Esophagus muscularis mucosa (tissue), 4 donors: ENCODE results near the gene RPL27. TPM values are rescaled to one million over a fixed set of nuclear protein-coding genes. Genes with fewer than 3 reads are reported as not detected.

Experiments used
- DNase-seq: peaks from one replicate; pipeline ENCODE4 v3.0.0-alpha.2; 2017; ENCODE audit errors: extremely low spot score
- H3K27ac ChIP-seq, 4 donors: fragments of 200-600 bp; sonication (generic); replicated peaks in 1 of 4; 1 replicate in 3 of 4; 2 replicates in 1 of 4; pipeline ENCODE4 v1.5.1; 2016 to 2019; ENCODE audit warnings: mild to moderate bottlenecking in 1 of 4
- H3K27me3 ChIP-seq, 4 donors: fragments of 200-600 bp; sonication (generic); one replicate each; pipeline versions ENCODE4 v1.5.1 to v1.6.0; 2016 to 2019
- H3K36me3 ChIP-seq, 4 donors: fragments of 200-600 bp; sonication (generic); one replicate each; pipeline ENCODE4 v1.5.1; 2016 to 2019
- H3K4me1 ChIP-seq, 4 donors: fragments of 200-600 bp; sonication (generic); one replicate each; pipeline ENCODE4 v1.5.1; 2016 to 2019
- H3K4me3 ChIP-seq, 4 donors: fragments of 200-600 bp; sonication (generic); 1 replicate in 2 of 4; 2 replicates in 2 of 4; pipeline ENCODE4 v1.5.1; 2016 to 2019; ENCODE audit warnings: mild to moderate bottlenecking in 4 of 4, moderate library complexity in 1 of 4
- H3K9me3 ChIP-seq, 4 donors: fragments of 200-600 bp; sonication (generic); 1 replicate in 3 of 4; 2 replicates in 1 of 4; pipeline ENCODE4 v1.5.1; 2016 to 2019
- CTCF ChIP-seq, 3 experiments: fragments of 200-600 bp in 2 of 3; fragments of 450-650 bp in 1 of 3; sonication (generic) in 2 of 3; IDR thresholded peaks; one replicate each; pipeline ENCODE4 v1.5.1; 2017 to 2019; ENCODE audit warnings: antibody characterized with exemption in 3 of 3, mild to moderate bottlenecking in 2 of 3, moderate library complexity in 1 of 3
- EP300 ChIP-seq: sonication (generic); formaldehyde crosslinking; IDR thresholded peaks from one replicate; pipeline ENCODE4 v1.6.1; 2017; ENCODE audit warnings: antibody characterized with exemption
- POLR2A ChIP-seq: fragments of 450-650 bp; IDR thresholded peaks from one replicate; pipeline ENCODE4 v1.6.1; 2017; ENCODE audit warnings: antibody characterized with exemption, moderate library complexity, mild to moderate bottlenecking, low read depth
- POLR2AphosphoS5 ChIP-seq, 2 donors: sonication (generic); formaldehyde crosslinking; IDR thresholded peaks; one replicate each; pipeline ENCODE4 v1.6.1; 2017; ENCODE audit warnings: antibody characterized with exemption in 2 of 2
- WGBS: methylation state at CpG from one replicate; pipeline ENCODE4 v1.1.5; 2018; 5-methylcytosine and 5-hydroxymethylcytosine counted together
- intact Hi-C: fragments of 100-400 bp; cut with DNase I; formaldehyde crosslinking; loops from one replicate; pipeline ENCODE4 v1.15.1; 2023
- total RNA-seq, 4 donors: library from RNA; depleted of rRNA; stranded (reverse); fragments of >200 nt; gene quantifications; one replicate each; pipeline versions ENCODE4 v1.1.0 to v1.2.1, GENCODE V29; 2016

Gene RPL27
- total RNA-seq, 4 donors from 2014 or later: 1,126 to 2,755 (median 1,417) TPM

DNA sequence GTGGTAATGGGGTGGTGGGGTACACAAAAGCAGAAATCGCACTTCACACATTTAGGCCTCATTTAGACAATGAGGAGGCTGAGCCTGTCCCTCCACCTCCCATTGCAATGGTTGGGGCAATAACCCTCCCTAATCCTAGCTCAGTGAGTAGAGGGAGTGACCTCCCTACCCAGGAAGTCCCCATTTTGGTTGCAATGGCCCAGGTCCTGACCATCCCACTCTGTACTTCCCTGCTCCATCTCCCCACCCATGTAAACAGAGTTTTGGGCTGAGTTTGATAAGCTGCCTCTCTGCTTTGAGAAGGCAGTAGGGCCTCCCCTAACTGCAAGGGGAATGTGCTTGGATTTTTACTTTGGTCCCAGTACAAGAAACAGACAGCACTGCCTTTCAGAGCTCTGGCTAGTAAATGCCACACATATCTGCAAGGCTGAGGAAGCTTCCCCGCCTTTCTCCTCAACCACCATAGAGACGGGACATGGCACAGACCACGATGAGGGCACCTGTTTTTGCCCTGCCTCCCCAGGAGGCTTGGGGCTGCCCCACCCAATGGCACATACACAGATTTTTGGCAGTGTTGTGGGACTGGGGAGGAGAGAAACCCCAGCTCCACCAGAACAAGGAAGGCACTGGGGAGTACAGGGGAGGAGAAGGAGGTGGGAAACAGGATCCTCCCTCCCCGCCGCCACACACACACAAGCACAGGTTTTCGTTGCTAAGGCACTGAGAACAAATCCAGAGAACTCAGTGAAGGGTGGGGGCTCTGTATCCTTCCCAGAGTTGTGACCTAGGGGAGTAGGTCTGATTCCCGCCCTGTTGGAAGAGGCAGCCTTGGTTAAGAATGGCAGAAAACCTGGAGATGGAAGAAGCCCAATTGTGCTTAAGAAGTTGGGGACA is 16.7 kb downstream of the RPL27 start:
- peaks cover 78 to 90% (median 84%) of the 10 kb centered on the region in 4 donors for H3K4me1 ChIP-seq
- TF ChIP-seq CTCF (IDR thresholded peaks at IDR 0.05) (no peak), EP300 (no peak), POLR2AphosphoS5 (IDR thresholded peaks at IDR 0.05) (no peak), POLR2A (no peak)
- H3K9me3 ChIP-seq: no peaks in the 10 kb centered on the region
- H3K4me3 ChIP-seq: no peak overlapping the region
- H3K27ac ChIP-seq: peak overlapping the region; percentile 58 to 75 (median 66)
- intact Hi-C loops: no loop called here
- DNase-seq: no peak
- no peaks in the 10 kb centered on the region for H3K27me3 ChIP-seq
- 75% methylated on average over 8 of the region's 8 CpGs for WGBS
- H3K36me3 ChIP-seq: peaks cover 12 to 69% (median 60%) of the 10 kb centered on the region in 4 donors

DNA sequence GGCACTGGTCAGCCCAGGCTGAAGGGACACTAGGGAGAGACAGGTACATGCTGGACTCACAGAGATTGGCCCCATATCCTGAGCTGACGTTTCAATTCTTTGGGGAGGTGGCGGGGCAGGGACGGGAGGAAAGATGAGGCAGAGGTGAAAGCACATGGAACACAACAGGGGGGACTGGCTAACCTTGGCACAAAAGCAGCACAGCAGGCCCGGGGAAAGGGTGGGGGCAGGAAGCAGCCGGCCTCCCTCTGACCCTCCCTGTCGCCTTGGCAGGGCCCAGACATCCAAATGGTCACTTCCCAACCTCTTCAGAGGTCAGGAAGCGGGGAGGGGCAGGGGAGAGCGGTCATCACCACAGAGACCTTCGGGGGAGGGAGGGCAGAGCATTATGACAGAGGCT is 17.4 kb downstream of the RPL27 start:
- H3K27me3 ChIP-seq: no peaks in the 10 kb centered on the region
- DNase-seq: no peak
- TF ChIP-seq POLR2A: no peak
- TF ChIP-seq EP300: no peak
- TF ChIP-seq POLR2AphosphoS5 (IDR thresholded peaks at IDR 0.05): peak; percentile 57 to 67
- TF ChIP-seq CTCF (IDR thresholded peaks at IDR 0.05): no peak
- H3K4me1 ChIP-seq: peaks cover 78 to 90% (median 86%) of the 10 kb centered on the region in 4 donors
- no peak overlapping the region for H3K4me3 ChIP-seq
- no peaks in the 10 kb centered on the region for H3K9me3 ChIP-seq
- H3K27ac ChIP-seq: peak overlapping the region; percentile 58 to 75 (median 66)
- 56% methylated on average over 9 of the region's 9 CpGs for WGBS
- H3K36me3 ChIP-seq: peaks cover 12 to 69% (median 60%) of the 10 kb centered on the region in 4 donors
- intact Hi-C loops: no loop called here

DNA sequence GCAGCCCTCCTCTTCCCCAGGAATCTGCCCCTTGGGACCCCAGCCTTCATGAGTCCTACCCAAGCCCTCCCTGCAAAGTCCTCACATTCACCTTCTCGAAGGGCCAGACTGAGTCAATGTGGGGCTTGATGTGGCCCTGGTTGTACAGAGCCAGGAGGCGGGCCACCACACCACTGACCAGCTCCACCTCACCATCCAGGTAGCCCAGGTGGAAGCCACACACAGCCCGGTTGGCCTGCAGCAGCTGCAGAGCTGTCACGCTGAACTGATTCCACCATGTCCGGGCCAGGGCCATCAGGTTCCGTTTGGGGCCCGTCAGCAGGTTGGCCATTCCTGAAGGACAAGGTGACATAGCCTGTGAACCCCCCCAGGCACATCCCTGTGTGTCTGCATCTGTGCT is 18.0 kb downstream of the RPL27 start:
- WGBS: 91% methylated on average over 6 of the region's 7 CpGs
- DNase-seq: no peak
- no peaks in the 10 kb centered on the region for H3K9me3 ChIP-seq
- H3K4me3 ChIP-seq: no peak overlapping the region
- H3K27me3 ChIP-seq: no peaks in the 10 kb centered on the region
- TF ChIP-seq POLR2AphosphoS5 (IDR thresholded peaks at IDR 0.05) (no peak), POLR2A (no peak), EP300 (no peak), CTCF (IDR thresholded peaks at IDR 0.05) (no peak)
- peaks cover 12 to 69% (median 60%) of the 10 kb centered on the region in 4 donors for H3K36me3 ChIP-seq
- H3K4me1 ChIP-seq: peaks cover 81 to 92% (median 86%) of the 10 kb centered on the region in 4 donors
- H3K27ac ChIP-seq: peak overlapping the region; percentile 58 to 75 (median 66)
- intact Hi-C loops: no loop called here

- Histone ChIP-seq H3K27me3 (no peaks in the 10 kb centered on the region), H3K4me3 (no peak overlapping the region), H3K4me1 (peaks cover 69 to 81% (median 78%) of the 10 kb centered on the region in 4 donors), H3K9me3 (no peaks in the 10 kb centered on the region), H3K27ac (peak overlapping the region; percentile 47 to 93 (median 86)), H3K36me3 (peaks cover 12 to 53% (median 50%) of the 10 kb centered on the region in 4 donors)
- DNase-seq: no peak
- TF ChIP-seq POLR2AphosphoS5 (IDR thresholded peaks at IDR 0.05): no peak
- no peak for TF ChIP-seq EP300
- TF ChIP-seq POLR2A: no peak
- TF ChIP-seq CTCF (IDR thresholded peaks at IDR 0.05): no peak
- WGBS: 65% methylated on average over 19 of the region's 19 CpGs
- intact Hi-C loops: no loop called here
These were observed 20.0 kb downstream of the RPL27 start for GRCh38 chr17:43018008-43018853.
